Testis (tissue), 2 donors: ENCODE data around the gene AFAP1.

Source experiments
- CTCF ChIP-seq, 3 experiments: fragments of 450-650 bp in 2 of 3; fragments of 200-600 bp in 1 of 3; sonication (generic) in 1 of 3; IDR thresholded peaks; one replicate each; pipeline ENCODE4 v1.5.1; 2016 to 2019; ENCODE audit warnings: antibody characterized with exemption in 3 of 3, mild to moderate bottlenecking in 2 of 3, moderate library complexity in 1 of 3
- POLR2A ChIP-seq: fragments of 450-650 bp; IDR thresholded peaks from one replicate; pipeline ENCODE4 v1.6.1; 2017; ENCODE audit warnings: antibody characterized with exemption, mild to moderate bottlenecking, moderate library complexity

GRCh38 chr4:7894098-7894676 lies 45.5 kb downstream of the AFAP1 start:
- TF ChIP-seq CTCF (IDR thresholded peaks at IDR 0.05) (no peak), POLR2A (no peak)
